ENCODE data around the gene HJV. TPM values are rescaled to one million over a fixed set of nuclear protein-coding genes. Genes with fewer than 3 reads are reported as not detected.
"Not testable (repeated sequence)": the region's sequence is repeated elsewhere in the genome, so short reads cannot be mapped to it uniquely, and the experiment has no call there.

The HJV gene
- not detected for polyA plus RNA-seq

GRCh38 chr1:146021622-146022402, at the start of gene HJV:
Gene HJV, minus strand, starts transcription at chr1:146021735. Its CDS starts 1,504 bp downstream, at chr1:146020231.
- H3K36me3 Mint-ChIP-seq: peaks cover 1% of the 10 kb centered on the region
- peaks cover 5 to 9% (median 7%) of the 10 kb centered on the region in 3 donors for H3K4me1 Mint-ChIP-seq
- H3K27me3 Mint-ChIP-seq: peaks cover 39% of the 10 kb centered on the region
- H3K4me3 Mint-ChIP-seq: peak within 1 kb of the TSS in 1 of 4 donors; percentile 44
- no peak within 1 kb of the TSS for H3K27ac Mint-ChIP-seq
- H3K9me3 Mint-ChIP-seq: no peaks in the 10 kb centered on the region

- not testable (repeated sequence) for H3K9me3 Mint-ChIP-seq, H3K36me3 Mint-ChIP-seq, H3K4me1 Mint-ChIP-seq, H3K4me3 Mint-ChIP-seq, H3K27ac Mint-ChIP-seq, H3K27me3 Mint-ChIP-seq
Measured at GRCh38 chr1:146059148-146059547, 37.6 kb upstream of the HJV start.

- H3K4me1 Mint-ChIP-seq: peaks cover 9 to 19% (median 14%) of the 10 kb centered on the region in 3 donors
- not testable (repeated sequence) for H3K27me3 Mint-ChIP-seq, H3K9me3 Mint-ChIP-seq, H3K36me3 Mint-ChIP-seq
- peak overlapping the region; percentile 77 to 92 (median 90) for H3K4me3 Mint-ChIP-seq
- peak overlapping the region; percentile 91 to 100 (median 98) for H3K27ac Mint-ChIP-seq
Measured at GRCh38 chr1:146051852-146052676, 30.5 kb upstream of the HJV start.

- H3K36me3 Mint-ChIP-seq: no peaks in the 10 kb centered on the region
- H3K27ac Mint-ChIP-seq: peak overlapping the region; percentile 91 to 100 (median 98)
- H3K4me3 Mint-ChIP-seq: peak overlapping the region; percentile 77 to 92 (median 90)
- H3K4me1 Mint-ChIP-seq: peaks cover 9 to 19% (median 14%) of the 10 kb centered on the region in 3 donors
- H3K27me3 Mint-ChIP-seq: no peaks in the 10 kb centered on the region
- no peaks in the 10 kb centered on the region for H3K9me3 Mint-ChIP-seq
Measured at GRCh38 chr1:146051452-146051851, 29.9 kb upstream of the HJV start.

GRCh38 chr1:146050652-146050963, 29.1 kb upstream of the HJV start:
- H3K27me3 Mint-ChIP-seq, H3K9me3 Mint-ChIP-seq, H3K36me3 Mint-ChIP-seq: not testable (repeated sequence)
- Mint-ChIP-seq H3K4me1 (peaks cover 9 to 20% (median 14%) of the 10 kb centered on the region in 3 donors), H3K4me3 (peak overlapping the region in 3 of 4 donors; percentile 18 to 70 (median 26)), H3K27ac (peak overlapping the region in 1 of 3 donors; percentile 64)

GRCh38 chr1:146049866-146050651, 28.5 kb upstream of the HJV start:
- H3K36me3 Mint-ChIP-seq, H3K27me3 Mint-ChIP-seq, H3K9me3 Mint-ChIP-seq: not testable (repeated sequence)
- peak overlapping the region in 2 of 3 donors; percentile 27 to 64 for H3K27ac Mint-ChIP-seq
- H3K4me1 Mint-ChIP-seq: peaks cover 9 to 22% (median 14%) of the 10 kb centered on the region in 3 donors
- H3K4me3 Mint-ChIP-seq: peak overlapping the region in 3 of 4 donors; percentile 5 to 70 (median 26)

GRCh38 chr1:146049436-146049835, 27.9 kb upstream of the HJV start:
- Mint-ChIP-seq H3K36me3 (no peaks in the 10 kb centered on the region), H3K4me3 (peak overlapping the region in 1 of 4 donors; percentile 5), H3K27me3 (no peaks in the 10 kb centered on the region), H3K9me3 (no peaks in the 10 kb centered on the region), H3K27ac (peak overlapping the region in 2 of 3 donors; percentile 64 to 67), H3K4me1 (peaks cover 9 to 22% (median 14%) of the 10 kb centered on the region in 3 donors)

- not testable (repeated sequence) for H3K27me3 Mint-ChIP-seq, H3K9me3 Mint-ChIP-seq
Measured at GRCh38 chr1:146048514-146049115, 27.1 kb upstream of the HJV start.

GRCh38 chr1:146046664-146047063, 25.1 kb upstream of the HJV start:
- Mint-ChIP-seq H3K4me3 (no peak overlapping the region), H3K9me3 (no peaks in the 10 kb centered on the region), H3K27ac (no peak overlapping the region), H3K4me1 (peaks cover 7 to 18% (median 12%) of the 10 kb centered on the region in 3 donors), H3K27me3 (no peaks in the 10 kb centered on the region), H3K36me3 (no peaks in the 10 kb centered on the region)

More at GRCh38 chr1:146048514-146049115, 27.1 kb upstream of the HJV start:
- peaks cover 9 to 22% (median 14%) of the 10 kb centered on the region in 3 donors for H3K4me1 Mint-ChIP-seq
- peak overlapping the region in 2 of 3 donors; percentile 64 to 67 for H3K27ac Mint-ChIP-seq
- H3K4me3 Mint-ChIP-seq: peak overlapping the region in 1 of 4 donors; percentile 49
- H3K36me3 Mint-ChIP-seq: not testable (repeated sequence)

GRCh38 chr1:146039844-146040194, 18.3 kb upstream of the HJV start:
- no peaks in the 10 kb centered on the region for H3K27me3 Mint-ChIP-seq
- peak overlapping the region; percentile 62 to 99 (median 94) for H3K27ac Mint-ChIP-seq
- H3K9me3 Mint-ChIP-seq: peaks cover 0 to 6% (median 0%) of the 10 kb centered on the region in 3 donors
- peaks cover 24 to 42% (median 27%) of the 10 kb centered on the region in 3 donors for H3K4me1 Mint-ChIP-seq
- peak overlapping the region; percentile 42 to 99 (median 76) for H3K4me3 Mint-ChIP-seq
- peaks cover 4% of the 10 kb centered on the region for H3K36me3 Mint-ChIP-seq

GRCh38 chr1:146036965-146037646, 15.6 kb upstream of the HJV start:
- Mint-ChIP-seq H3K4me3 (peak overlapping the region; percentile 88 to 99 (median 96)), H3K36me3 (peaks cover 4% of the 10 kb centered on the region), H3K27ac (peak overlapping the region; percentile 98 to 99 (median 99)), H3K27me3 (no peaks in the 10 kb centered on the region), H3K4me1 (peaks cover 27 to 46% (median 28%) of the 10 kb centered on the region in 3 donors), H3K9me3 (peaks cover 0 to 6% (median 0%) of the 10 kb centered on the region in 3 donors)

GRCh38 chr1:146036241-146036964, 14.9 kb upstream of the HJV start:
- Mint-ChIP-seq H3K36me3 (peaks cover 4% of the 10 kb centered on the region), H3K4me3 (peak overlapping the region; percentile 88 to 99 (median 96)), H3K9me3 (peaks cover 0 to 6% (median 0%) of the 10 kb centered on the region in 3 donors), H3K27me3 (peaks cover 1% of the 10 kb centered on the region), H3K27ac (peak overlapping the region; percentile 98 to 99 (median 99)), H3K4me1 (peaks cover 27 to 46% (median 28%) of the 10 kb centered on the region in 3 donors)

- Mint-ChIP-seq H3K9me3 (peaks cover 0 to 6% (median 0%) of the 10 kb centered on the region in 3 donors), H3K4me3 (peak overlapping the region; percentile 86 to 99 (median 96)), H3K27me3 (peaks cover 3% of the 10 kb centered on the region), H3K27ac (peak overlapping the region; percentile 96 to 99 (median 98)), H3K36me3 (peaks cover 4% of the 10 kb centered on the region), H3K4me1 (peaks cover 24 to 46% (median 27%) of the 10 kb centered on the region in 3 donors)
Measured at GRCh38 chr1:146035048-146035423, 13.5 kb upstream of the HJV start.
